Activated CD4-positive, alpha-beta T cell treated with anti-CD3 and anti-CD28 coated beads for 24 hours (primary cell): Measurements from ENCODE around the gene TMTC1.

Experiments
- DNase-seq, 2 donors: peaks; one replicate each; pipeline ENCODE4 v3.0.0-alpha.2; 2020; ENCODE audit warnings: low read depth in 2 of 2

The TMTC1 gene

GRCh38 chr12:29451888-29452287 lies 331.9 kb downstream of the TMTC1 start:
- no peak for DNase-seq
